ENCODE measurements around the gene SLC9C2.
"Not testable (repeated sequence)": the region's sequence is repeated elsewhere in the genome, so short reads cannot be mapped to it uniquely, and the experiment has no call there.

Gene SLC9C2, protein sequence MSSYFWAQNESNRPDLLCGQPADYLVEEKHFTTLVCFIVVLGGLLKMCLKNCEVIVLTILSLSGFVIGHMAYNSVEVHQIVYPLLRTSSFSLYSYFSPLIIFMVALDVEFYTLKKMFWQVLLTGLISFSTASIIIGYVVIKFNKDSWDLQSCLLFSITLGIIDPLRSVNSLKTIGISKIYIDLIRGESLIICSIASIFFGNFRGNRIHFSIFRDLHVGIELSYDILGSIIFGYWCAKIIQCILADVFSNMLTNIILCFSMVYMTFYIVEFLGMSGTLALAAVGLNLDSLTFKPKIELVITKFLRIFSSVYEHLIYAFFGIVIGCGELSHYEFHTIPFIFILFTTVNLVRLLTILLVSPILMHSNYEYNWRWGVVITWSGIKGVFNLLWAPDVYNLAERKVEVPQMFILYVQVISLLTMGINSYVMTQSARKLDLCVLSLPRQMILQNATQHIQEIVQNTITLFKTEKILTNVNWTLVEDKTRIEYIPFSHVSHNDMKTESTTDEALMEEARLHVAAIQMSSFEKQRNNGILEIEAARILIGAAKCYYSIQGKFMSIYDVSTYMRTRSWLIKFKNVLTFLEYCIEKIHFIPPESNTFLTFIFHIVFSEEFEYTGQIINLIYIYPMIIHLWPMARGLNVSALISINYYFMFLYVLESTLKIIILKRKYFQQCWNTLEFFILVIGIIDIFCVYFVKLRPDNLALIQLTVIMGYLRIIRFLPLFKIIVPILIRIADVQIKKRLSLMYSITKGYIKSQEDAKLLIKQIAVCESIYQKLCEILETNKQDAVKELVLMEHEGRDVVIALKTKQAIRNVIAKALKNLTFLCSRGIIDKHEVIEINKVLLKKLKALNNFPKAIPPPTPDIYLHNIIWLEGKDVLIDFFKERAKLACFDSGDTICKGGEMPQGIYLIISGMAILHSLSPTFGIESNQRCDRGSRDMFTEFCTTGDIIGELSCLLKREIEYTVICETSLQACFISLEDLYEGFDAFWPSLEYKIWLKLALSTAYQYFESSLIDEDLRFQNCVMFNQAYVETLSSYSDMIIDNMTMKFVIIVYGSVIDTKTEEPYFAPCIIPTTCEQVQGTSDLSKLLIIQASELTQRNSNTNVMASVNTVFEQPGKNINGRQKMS

DNA sequence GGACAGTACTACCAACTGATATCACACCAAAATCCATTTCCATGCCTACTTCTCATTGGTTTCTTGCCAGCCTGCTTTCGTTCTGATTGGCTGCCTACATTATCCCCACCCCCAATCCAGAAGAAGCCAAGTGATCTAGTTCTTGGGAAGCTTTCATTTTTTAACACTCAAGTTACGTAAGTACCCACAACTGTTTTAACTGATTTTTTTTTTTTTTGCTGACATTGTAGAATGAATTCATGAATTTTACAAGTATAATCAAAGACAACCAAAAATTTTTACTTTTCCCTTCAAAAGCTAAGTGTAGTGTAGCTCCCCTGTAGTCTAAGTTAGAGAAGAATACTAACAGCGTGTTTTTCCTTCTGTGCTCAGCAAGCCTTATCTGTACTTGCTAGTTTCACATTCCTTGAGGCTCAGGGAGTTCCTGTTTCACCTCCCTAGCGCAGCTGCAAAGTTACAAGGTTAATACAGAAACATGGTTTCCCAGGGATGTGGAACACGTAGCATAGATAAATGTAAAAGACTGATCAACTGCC lies at the start of gene SLC9C2:
SLC9C2 (minus strand) TSS at position 17 of the 536 bp plus-strand sequence. CDS start 1,296 bp downstream, outside the sequence.
- no peak within 1 kb of the TSS for H3K27ac ChIP-seq
- TF ChIP-seq, protein P1, sequence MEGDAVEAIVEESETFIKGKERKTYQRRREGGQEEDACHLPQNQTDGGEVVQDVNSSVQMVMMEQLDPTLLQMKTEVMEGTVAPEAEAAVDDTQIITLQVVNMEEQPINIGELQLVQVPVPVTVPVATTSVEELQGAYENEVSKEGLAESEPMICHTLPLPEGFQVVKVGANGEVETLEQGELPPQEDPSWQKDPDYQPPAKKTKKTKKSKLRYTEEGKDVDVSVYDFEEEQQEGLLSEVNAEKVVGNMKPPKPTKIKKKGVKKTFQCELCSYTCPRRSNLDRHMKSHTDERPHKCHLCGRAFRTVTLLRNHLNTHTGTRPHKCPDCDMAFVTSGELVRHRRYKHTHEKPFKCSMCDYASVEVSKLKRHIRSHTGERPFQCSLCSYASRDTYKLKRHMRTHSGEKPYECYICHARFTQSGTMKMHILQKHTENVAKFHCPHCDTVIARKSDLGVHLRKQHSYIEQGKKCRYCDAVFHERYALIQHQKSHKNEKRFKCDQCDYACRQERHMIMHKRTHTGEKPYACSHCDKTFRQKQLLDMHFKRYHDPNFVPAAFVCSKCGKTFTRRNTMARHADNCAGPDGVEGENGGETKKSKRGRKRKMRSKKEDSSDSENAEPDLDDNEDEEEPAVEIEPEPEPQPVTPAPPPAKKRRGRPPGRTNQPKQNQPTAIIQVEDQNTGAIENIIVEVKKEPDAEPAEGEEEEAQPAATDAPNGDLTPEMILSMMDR (conservative IDR thresholded peaks at IDR 0.05): no peak

DNA sequence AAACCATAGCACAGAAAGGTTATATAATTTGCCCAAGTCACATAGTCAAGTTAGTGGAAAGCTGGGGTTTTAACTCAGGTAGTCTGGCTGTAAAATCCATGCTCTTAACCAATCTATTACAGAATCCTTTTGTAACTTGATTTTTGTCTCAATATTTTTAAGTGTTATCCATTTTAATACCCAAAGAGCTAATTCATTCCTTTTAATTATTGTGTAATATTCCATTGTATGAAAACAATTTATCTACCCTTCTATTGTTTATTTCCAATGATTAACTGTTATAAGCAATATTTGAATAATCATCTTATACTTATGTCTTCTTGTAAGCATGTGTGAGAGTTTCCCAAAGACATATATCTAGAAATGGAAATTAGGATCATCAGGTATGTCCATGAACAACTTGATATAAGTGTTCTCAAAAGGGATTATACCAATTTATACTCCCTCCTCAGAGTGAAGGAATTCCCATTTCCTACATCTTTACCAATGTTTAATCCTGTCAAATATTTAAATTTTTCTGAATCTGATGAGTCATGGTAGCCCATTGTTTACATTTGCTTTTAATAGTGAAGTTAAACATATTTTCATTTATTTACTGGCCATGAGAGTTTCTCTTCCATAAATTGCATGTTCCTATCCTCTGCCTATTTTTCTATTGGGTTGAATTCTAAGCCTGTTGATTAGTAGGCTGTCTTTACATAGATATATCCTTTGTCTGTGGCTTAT lies 46.2 kb upstream of the SLC9C2 start:
- no peak overlapping the region for H3K27ac ChIP-seq
- TF ChIP-seq, protein P1 (conservative IDR thresholded peaks at IDR 0.05): no peak

DNA sequence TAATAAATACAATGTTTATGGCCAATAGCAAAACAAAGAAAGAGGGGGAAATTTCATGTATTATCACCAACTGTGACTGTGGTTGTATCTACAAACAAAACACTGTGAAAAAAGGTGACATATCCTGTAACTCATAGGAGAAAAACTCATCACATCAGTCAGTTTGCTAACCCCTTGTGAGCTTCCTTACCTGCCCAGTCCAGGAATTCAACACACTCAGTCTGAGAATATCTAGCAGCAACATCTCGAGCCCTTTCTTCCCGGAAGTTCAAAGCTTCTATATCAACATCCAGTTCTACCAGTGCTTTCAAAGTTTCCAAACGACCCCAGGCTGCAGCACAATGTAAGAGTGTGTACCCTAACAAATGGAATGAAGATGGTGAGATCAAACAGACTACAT lies 43.8 kb upstream of the SLC9C2 start:
- no peak overlapping the region for H3K27ac ChIP-seq
- TF ChIP-seq, protein P1 (conservative IDR thresholded peaks at IDR 0.05): no peak

DNA sequence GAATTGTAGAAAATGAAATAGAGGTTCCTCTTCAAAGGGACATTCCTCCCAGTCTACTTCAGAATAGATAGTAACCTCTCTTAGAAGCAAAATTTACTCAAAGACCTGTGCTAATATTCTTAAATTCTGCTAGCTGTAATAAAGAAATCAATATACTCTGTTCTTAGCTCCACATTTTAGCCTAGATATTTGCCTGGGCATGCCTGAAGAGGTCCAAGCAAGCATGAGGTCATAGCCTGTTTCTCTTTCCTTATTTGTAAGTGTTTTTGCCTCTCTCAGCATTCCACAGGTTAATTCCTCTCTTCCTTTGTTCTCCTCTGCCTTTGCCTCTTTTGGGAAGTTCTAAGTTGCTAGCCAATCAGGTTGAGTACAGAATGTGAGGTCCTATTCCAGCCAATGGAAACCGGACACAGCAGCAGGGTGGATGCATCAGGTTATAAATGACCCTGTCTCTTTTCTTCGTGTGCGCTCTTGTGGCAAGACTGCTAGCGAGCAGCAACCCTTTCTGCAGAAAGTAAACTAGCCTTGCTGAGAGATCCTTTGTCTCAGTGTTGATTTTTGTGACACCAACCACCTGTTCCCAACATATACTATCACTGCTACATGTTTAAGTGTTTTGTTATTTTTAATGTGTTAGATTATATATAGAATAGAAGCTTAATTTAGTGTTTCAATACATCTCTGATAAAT lies 39.7 kb upstream of the SLC9C2 start:
- H3K27ac ChIP-seq: not testable (repeated sequence)

DNA sequence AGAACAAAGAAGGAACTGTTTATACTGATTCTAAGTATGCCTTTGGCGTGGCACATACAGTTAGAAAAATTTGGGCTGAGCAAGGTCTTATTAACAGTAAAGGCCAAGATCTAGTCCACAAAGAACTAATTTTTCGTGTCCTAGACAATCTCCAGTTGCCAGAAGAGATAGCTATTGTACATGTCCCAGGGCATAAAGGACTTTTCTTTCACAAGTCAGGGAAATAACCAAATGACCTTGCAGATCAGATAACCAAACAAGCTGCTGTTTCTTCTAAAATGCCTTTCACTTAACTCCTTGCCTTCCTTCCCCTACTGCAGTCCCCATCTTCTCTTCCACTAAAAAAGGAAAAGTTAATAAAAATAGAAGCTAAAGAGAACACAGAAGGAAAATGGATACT lies 36.2 kb upstream of the SLC9C2 start:
- H3K27ac ChIP-seq: no peak overlapping the region
- TF ChIP-seq, protein P1 (conservative IDR thresholded peaks at IDR 0.05): no peak

DNA sequence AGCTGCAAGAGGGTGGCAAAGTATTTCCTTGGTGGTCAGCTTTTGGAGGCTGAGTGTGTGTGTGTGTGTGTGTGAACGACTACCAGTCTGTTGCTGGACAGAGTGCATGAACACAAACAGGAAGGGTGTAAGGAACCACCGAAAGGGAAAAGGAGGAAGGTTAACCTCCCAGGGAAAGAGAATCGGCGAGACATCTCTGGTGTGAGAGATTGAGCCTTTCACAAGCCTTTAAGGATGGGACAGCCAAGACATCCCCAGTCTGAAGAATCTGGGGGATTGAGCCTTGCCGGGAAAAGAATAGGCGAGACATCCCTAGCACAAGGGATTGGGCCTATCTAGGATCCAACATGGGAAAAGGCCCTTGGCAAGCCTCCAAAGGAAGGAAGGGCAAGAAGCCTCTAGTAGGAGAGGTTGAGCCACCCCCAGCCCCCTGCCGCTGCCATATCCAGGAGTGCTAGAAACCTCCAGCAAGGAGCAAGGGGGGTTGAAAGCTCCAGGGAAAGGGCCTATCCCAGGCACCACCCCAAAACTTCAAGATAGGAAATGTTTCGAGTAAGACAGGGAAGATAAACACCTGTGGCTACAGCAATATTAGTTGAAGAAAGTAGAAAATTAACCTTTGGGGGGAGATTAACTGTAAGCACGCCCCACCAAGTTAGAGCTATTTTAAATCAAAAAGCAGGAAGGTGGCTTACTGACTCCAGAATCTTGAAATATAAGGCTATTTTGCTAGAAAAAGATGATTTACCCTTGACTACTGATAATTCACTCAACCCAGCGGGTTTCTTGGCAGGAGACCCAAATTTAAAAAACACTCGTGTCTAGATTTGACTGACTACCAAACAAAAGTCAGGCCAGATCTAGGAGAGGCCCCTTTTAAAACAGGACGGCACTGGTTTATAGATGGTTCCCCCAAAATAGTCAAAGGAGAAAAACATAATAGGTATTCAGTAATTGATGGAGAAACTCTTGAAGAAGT lies 35.5 kb upstream of the SLC9C2 start:
- H3K27ac ChIP-seq: no peak overlapping the region
- TF ChIP-seq, protein P1 (conservative IDR thresholded peaks at IDR 0.05): no peak

DNA sequence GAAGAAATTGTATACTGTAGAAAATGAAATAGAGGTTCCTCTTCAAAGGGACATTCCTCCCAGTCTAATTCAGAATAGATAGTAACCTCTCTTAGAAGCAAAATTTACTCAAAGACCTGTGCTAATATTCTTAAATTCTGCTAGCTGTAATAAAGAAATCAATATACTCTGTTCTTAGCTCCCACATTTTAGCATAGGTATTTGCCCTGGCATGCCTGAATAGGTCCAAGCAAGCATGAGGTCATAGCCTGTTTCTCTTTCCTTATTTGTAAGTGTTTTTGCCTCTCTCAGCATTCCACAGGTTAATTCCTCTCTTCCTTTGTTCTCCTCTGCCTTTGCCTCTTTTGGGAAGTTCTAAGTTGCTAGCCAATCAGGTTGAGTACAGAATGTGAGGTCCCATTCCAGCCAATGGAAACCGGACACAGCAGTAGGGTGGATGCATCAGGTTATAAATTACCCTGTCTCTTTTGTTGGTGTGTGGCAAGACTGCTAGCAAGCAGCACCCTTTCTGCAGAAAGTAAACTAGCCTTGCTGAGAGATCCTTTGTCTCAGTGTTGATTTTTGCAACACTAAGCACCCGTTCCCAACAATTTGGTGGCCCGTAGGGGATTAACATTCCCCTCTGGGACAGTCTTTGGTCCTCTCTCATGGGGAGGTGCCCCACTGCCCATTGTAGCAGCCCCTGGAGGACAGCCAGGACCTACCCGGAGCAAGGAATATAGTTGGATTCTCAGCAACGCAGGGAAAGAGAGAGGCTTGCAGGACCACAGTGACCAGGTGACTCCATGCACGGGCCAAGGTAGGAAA lies 34.6 kb upstream of the SLC9C2 start:
- not testable (repeated sequence) for H3K27ac ChIP-seq
